Melanocyte of skin (primary cell): ENCODE data around the gene KLK7. TPM values are rescaled to one million over a fixed set of nuclear protein-coding genes. Genes with fewer than 3 reads are reported as not detected.

Source experiments
- total RNA-seq, 2 donors: library from RNA; depleted of rRNA; stranded (reverse); fragments of >200 nt; gene quantifications; 2 replicates each; pipeline ENCODE4 v1.2.3, GENCODE V29; 2012

The KLK7 gene
- total RNA-seq = not detected

DNA sequence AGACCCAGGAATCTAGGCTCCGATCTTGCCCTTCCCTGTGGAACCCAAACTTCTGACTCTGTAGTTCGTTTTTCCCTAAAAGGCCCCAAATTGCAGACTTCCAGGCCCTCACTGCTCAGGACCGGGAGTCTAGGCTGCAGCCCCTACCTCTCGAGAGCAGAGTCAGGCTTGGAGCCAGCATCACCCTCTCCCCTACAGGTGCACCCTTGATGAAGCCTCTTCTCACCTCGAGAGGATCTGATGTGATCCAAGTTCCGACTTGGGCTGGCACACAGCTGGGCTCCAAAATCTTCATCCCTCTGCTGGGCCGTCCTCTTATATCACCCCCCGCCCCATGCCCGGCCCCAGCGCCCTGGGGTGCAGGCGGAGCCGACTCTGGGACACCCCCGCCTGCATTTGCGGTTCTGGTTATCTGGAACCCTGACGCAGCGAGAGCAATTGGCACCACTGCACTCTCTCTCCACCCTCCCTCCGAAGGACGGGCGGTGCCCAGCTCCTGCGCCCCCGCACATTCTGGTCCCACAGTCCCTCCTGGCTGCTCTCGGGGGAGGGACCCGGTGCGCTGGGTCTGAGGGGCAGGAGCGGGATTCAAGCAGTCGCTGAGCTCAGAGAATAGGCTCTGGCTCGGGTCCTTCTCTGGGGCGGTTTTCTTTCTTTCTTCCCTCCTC is at the start of gene KLK7:
Gene KLK7 (minus strand): TSS at position 293 of the 668 bp plus-strand sequence. CDS start 1,518 bp downstream, outside the sequence.

DNA sequence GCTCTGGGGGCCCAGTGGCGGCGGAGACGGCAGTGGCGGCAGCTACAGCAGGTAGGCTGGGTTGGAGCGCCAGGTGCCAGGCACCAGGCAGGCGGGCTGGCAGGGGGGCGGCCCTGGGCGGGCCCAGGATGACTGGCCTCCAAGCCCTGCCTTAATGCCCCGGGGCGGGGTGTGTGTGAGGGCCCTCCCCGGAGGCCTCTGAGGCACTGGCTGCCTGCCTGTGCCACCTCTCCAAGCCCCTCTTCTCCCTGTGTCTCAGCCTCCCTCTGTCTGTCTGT is 42.8 kb upstream of the KLK7 start, which contains the start of gene KLK11:
Gene KLK11 (minus strand): TSS at position 63 of the 278 bp plus-strand sequence. CDS start 985 bp downstream, outside the sequence.

DNA sequence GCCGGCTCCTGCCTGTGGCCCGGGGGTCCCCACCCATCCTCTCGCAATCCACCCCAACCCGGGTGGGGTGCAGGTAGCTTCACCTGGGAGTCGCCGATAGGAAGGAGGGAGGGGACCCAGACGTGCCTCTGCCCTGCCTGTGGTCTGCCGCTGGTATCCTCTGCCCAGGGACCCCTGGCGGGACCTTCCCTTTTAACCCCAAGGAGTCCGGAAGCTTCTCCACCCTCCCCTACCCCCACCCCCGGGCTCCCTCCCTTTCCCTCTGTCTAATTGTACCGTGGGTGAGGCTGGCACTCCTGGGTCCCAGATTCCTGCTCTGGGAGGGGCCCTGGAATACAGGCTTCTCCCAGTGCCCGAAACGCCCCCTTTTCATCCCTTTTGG is 35.8 kb upstream of the KLK7 start, which contains the start of gene KLK10:
Gene KLK10 (minus strand): TSS at position 166 of the 382 bp plus-strand sequence. CDS start 579 bp downstream, outside the sequence.

DNA sequence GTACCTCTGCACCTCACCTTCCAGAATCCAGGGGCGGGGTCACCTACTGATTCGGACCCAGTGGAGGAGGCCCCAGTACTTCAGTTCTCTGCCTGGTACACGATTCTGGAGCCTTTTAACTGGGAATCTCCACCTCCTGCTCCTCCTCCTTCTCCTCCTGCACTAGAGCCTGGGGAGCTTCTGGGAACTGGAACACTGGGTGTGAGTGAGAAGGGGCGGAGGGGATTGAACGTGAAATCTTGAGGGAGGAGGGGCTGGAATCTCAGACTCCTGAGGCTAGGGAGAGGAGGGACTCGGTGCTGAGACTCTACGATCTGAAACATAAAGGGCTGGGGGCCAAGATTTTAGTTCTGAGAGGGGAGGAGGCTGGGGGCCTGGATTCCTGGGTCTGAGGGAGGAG is 17.8 kb upstream of the KLK7 start, which contains the start of gene KLK8:
Gene KLK8 (minus strand): TSS at position 90 of the 400 bp plus-strand sequence. CDS start 437 bp downstream, outside the sequence.

DNA sequence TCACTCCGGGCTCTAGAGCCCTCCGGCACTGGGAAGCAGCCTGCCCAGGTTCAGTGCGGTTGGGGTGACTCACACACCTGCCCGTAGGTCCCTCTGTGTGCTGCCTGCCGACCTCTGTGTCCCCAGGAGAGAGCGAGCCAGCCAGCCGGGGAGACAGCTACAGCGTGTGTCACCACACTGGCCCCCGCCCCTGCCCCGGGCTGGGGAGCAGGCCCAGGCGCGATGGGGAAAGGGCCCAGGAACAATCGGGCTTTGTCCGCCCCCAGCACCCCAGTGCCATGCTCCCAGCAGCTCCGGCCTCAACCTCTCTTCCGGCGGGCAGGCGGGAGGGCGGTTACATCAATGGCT is 14.3 kb downstream of the KLK7 start, which contains the start of gene KLK6:
Gene KLK6 (minus strand): TSS at position 179 of the 348 bp plus-strand sequence. CDS start 1,487 bp downstream, outside the sequence.

DNA sequence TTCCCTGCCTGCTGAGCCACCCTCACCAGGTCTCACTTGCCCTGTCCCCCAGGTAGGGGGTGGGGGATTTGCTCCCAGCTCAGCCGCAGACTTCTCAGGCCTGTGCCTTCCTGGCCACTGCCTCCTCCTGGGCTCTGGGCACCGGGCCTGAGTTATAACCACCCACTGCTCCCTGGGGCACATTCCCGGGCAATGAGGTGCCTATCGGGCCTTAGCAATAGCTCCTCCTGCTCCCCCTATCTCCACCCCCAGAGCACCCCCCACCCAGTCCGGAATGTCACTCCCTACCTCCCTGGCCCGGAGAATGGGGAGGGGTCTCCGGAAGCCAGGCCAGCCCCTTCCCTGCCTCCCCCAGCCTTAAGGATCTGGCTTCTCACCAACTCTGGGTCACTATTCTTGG is 30.8 kb downstream of the KLK7 start, which contains the start of gene KLK5:
Gene KLK5 (minus strand): TSS at position 129 of the 400 bp plus-strand sequence. CDS start 381 bp downstream, outside the sequence.

Other genes with a start within 250 kb of the KLK7 start
- not detected for gene GPR32, start 213.5 kb downstream of the KLK7 start, total RNA-seq
- not detected for gene ACP4, start 193.5 kb downstream of the KLK7 start, total RNA-seq
- under 1 TPM in 1 of 2 donors, not detected in 1; under 0.01 TPM for gene KLK1, start 160.1 kb downstream of the KLK7 start, total RNA-seq
- not detected for gene KLK15, start 150.3 kb downstream of the KLK7 start, total RNA-seq
- gene KLK3, start 129.0 kb downstream of the KLK7 start, total RNA-seq = not detected
- not detected for gene KLK2, start 110.5 kb downstream of the KLK7 start, total RNA-seq
- gene KLK4, start 72.5 kb downstream of the KLK7 start, total RNA-seq = not detected
- not detected for gene KLK5, start 30.9 kb downstream of the KLK7 start, total RNA-seq
- not detected for gene KLK6, start 14.3 kb downstream of the KLK7 start, total RNA-seq
- not detected for gene KLK8, start 17.7 kb upstream of the KLK7 start, total RNA-seq
- under 1 TPM in 1 of 2 donors, not detected in 1; 0.69 TPM for gene KLK10, start 35.8 kb upstream of the KLK7 start, total RNA-seq
- not detected for gene KLK11, start 42.7 kb upstream of the KLK7 start, total RNA-seq
- not detected for gene KLK12, start 51.1 kb upstream of the KLK7 start, total RNA-seq
- gene KLK13, start 81.2 kb upstream of the KLK7 start, total RNA-seq = not detected
- under 1 TPM in 1 of 2 donors, not detected in 1; 0.33 TPM for gene KLK14, start 99.0 kb upstream of the KLK7 start, total RNA-seq
- 1 to 10 TPM; 5.5 to 8.0 TPM for gene CTU1, start 124.5 kb upstream of the KLK7 start, total RNA-seq
- gene SIGLEC9, start 141.0 kb upstream of the KLK7 start, total RNA-seq = not detected
- gene SIGLEC7, start 158.4 kb upstream of the KLK7 start, total RNA-seq = not detected
- not detected for gene CD33, start 241.2 kb upstream of the KLK7 start, total RNA-seq